ENCODE measurements around the gene SLMAP.
"Not testable (repeated sequence)": the region's sequence is repeated elsewhere in the genome, so short reads cannot be mapped to it uniquely, and the experiment has no call there.

Gene SLMAP

DNA sequence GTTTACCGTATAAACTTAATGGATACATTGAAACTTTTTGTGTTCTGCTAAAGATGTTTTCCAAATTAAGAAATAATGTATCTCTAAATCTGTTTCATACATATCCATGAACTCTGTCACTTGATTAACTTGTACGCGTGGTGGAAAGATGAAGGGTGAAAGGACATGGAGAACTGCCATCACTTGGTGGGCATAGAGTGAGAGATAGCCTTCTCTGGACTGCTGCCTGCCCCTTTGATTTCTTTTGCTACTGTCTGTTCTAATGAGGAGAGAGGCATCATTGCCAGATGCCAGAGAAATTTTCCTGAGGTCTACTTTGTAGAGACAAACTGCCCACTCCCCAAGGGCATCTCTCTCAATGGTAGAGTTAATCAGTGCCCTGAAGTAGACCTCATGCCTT, 120.5 kb downstream of the SLMAP start:
- Histone ChIP-seq H3K36me3 (ENCODE audit: insufficient read depth) (no peaks in the 10 kb centered on the region), H2AFZ (ENCODE audit: low read depth) (no peak overlapping the region), H3K4me2 (no peak overlapping the region)

DNA sequence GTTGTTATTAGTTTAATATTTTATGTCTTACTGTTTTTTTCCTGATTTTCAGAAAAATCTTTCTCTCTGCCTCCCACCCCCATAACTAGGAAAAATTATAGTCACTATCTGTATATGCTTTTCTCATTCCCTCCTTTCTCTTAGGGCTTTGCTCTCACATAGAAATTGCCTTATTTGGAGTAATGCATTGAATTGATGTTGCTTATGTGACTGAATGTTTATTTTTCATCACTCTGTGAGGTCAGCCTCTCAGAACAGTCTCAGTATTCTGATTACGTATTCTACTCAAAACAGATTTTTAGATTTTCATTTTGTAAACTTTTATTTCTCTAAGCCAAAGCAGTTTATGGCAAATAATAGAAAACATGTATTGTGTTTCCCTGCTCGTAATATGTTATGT, 121.0 kb downstream of the SLMAP start:
- H3K36me3 ChIP-seq (ENCODE audit: insufficient read depth): no peaks in the 10 kb centered on the region

More for the DNA sequence above, 120.5 kb downstream of the SLMAP start:
- TF ChIP-seq, protein P1, sequence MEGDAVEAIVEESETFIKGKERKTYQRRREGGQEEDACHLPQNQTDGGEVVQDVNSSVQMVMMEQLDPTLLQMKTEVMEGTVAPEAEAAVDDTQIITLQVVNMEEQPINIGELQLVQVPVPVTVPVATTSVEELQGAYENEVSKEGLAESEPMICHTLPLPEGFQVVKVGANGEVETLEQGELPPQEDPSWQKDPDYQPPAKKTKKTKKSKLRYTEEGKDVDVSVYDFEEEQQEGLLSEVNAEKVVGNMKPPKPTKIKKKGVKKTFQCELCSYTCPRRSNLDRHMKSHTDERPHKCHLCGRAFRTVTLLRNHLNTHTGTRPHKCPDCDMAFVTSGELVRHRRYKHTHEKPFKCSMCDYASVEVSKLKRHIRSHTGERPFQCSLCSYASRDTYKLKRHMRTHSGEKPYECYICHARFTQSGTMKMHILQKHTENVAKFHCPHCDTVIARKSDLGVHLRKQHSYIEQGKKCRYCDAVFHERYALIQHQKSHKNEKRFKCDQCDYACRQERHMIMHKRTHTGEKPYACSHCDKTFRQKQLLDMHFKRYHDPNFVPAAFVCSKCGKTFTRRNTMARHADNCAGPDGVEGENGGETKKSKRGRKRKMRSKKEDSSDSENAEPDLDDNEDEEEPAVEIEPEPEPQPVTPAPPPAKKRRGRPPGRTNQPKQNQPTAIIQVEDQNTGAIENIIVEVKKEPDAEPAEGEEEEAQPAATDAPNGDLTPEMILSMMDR (conservative IDR thresholded peaks at IDR 0.05; ENCODE audit: low read depth, low read length): no peak
- H3K4me1 ChIP-seq (ENCODE audit: low read depth, poor library complexity, severe bottlenecking): no peaks in the 10 kb centered on the region
- H3K79me2 ChIP-seq (ENCODE audit: insufficient read depth, low read depth): no peaks in the 10 kb centered on the region
- no peak overlapping the region for H3K27ac ChIP-seq
- no peak overlapping the region for H3K9ac ChIP-seq
- H4K20me1 ChIP-seq (ENCODE audit: insufficient read depth): no peaks in the 10 kb centered on the region
- no peaks in the 10 kb centered on the region for H3K27me3 ChIP-seq (ENCODE audit: insufficient read depth, low read depth)
- no peak overlapping the region for H3K4me3 ChIP-seq (IDR thresholded peaks at IDR 0.05; ENCODE audit: insufficient read depth, low read depth, low read length)

DNA sequence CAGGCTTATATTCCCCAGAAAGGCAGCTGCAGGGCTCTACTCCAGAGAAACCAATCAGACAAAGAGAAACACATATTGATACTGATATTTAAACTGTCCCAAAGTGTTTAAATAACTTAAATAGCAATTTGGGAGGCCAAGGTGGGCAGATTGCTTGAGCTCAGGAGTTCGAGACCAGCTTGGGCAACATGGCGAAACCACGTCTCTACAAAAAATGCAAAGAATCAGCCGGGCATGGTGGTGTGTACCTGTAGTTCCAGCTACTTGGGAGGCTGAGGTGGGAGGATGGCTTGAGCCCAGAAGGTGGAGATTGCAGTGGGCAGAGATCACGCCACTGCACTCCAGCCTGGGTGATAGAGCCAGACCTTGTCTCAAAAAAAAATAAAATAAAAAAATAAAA, 128.3 kb downstream of the SLMAP start:
- H3K9ac ChIP-seq; H3K27ac ChIP-seq; H3K4me1 ChIP-seq (ENCODE audit: low read depth, poor library complexity, severe bottlenecking); H3K4me2 ChIP-seq; H4K20me1 ChIP-seq (ENCODE audit: insufficient read depth); H3K36me3 ChIP-seq (ENCODE audit: insufficient read depth); H3K79me2 ChIP-seq (ENCODE audit: insufficient read depth, low read depth); H2AFZ ChIP-seq (ENCODE audit: low read depth); H3K4me3 ChIP-seq (IDR thresholded peaks at IDR 0.05; ENCODE audit: insufficient read depth, low read depth, low read length); H3K27me3 ChIP-seq (ENCODE audit: insufficient read depth, low read depth): not testable (repeated sequence)

More for the DNA sequence above, 121.0 kb downstream of the SLMAP start:
- no peaks in the 10 kb centered on the region for H3K4me1 ChIP-seq (ENCODE audit: low read depth, poor library complexity, severe bottlenecking)
- no peaks in the 10 kb centered on the region for H3K27me3 ChIP-seq (ENCODE audit: insufficient read depth, low read depth)
- H4K20me1 ChIP-seq (ENCODE audit: insufficient read depth): no peaks in the 10 kb centered on the region
- no peak overlapping the region for H3K27ac ChIP-seq
- H3K4me2 ChIP-seq: no peak overlapping the region
- TF ChIP-seq, protein P1 (conservative IDR thresholded peaks at IDR 0.05; ENCODE audit: low read depth, low read length): no peak
- no peak overlapping the region for H3K9ac ChIP-seq
- H2AFZ ChIP-seq (ENCODE audit: low read depth): no peak overlapping the region
- H3K4me3 ChIP-seq (IDR thresholded peaks at IDR 0.05; ENCODE audit: insufficient read depth, low read depth, low read length): no peak overlapping the region
- no peaks in the 10 kb centered on the region for H3K79me2 ChIP-seq (ENCODE audit: insufficient read depth, low read depth)

DNA sequence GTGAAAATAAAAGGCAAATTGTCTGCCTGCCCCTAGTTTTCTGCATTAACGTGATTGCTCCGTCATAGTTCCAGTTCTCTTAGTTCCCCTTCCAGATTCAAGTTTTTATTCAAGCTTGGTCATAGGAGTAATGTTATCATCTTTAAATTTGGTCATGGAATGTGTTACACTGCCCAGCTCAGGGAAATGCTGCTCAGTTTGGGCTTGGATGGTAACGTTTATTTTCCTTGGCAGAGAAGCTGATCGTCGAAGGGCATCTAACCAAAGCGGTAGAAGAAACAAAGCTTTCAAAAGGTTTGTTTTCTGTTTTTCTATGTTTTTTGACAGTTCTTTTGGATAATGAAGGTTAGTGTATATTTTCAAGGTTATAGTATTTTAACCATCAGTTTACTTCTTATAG, 133.7 kb downstream of the SLMAP start:
- H3K27me3 ChIP-seq (ENCODE audit: insufficient read depth, low read depth): no peaks in the 10 kb centered on the region
- no peak overlapping the region for H3K4me2 ChIP-seq
- no peak overlapping the region for H2AFZ ChIP-seq (ENCODE audit: low read depth)
- no peak overlapping the region for H3K27ac ChIP-seq
- H3K4me3 ChIP-seq (IDR thresholded peaks at IDR 0.05; ENCODE audit: insufficient read depth, low read depth, low read length): no peak overlapping the region
- H3K79me2 ChIP-seq (ENCODE audit: insufficient read depth, low read depth): no peaks in the 10 kb centered on the region
- H3K4me1 ChIP-seq (ENCODE audit: low read depth, poor library complexity, severe bottlenecking): peaks cover 10% of the 10 kb centered on the region
- H3K9ac ChIP-seq: no peak overlapping the region
- no peaks in the 10 kb centered on the region for H3K36me3 ChIP-seq (ENCODE audit: insufficient read depth)
- TF ChIP-seq, protein P1 (conservative IDR thresholded peaks at IDR 0.05; ENCODE audit: low read depth, low read length): no peak
- H4K20me1 ChIP-seq (ENCODE audit: insufficient read depth): no peaks in the 10 kb centered on the region

DNA sequence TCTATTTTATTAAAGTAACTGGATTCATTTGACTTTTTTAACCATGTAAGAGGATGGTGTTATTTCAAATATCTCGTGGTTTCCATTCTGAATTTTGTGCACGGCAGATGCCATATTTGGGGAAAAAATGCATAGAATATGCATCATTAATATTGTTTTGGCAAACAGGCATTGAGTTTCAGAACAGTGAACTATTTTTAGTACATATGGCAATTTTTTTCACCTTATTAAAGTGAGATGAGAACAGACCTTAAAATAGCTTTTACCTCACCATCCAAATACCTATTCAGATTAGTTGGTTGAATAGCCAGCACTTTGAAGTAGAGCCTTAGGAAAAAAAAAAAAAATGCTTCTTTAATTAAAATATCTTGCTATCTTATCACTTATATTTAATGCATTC, 134.8 kb downstream of the SLMAP start:
- Histone ChIP-seq H3K4me2 (no peak overlapping the region), H4K20me1 (ENCODE audit: insufficient read depth) (no peaks in the 10 kb centered on the region), H3K79me2 (ENCODE audit: insufficient read depth, low read depth) (no peaks in the 10 kb centered on the region), H3K36me3 (ENCODE audit: insufficient read depth) (no peaks in the 10 kb centered on the region), H2AFZ (ENCODE audit: low read depth) (no peak overlapping the region), H3K4me1 (ENCODE audit: low read depth, poor library complexity, severe bottlenecking) (peaks cover 10% of the 10 kb centered on the region), H3K4me3 (IDR thresholded peaks at IDR 0.05; ENCODE audit: insufficient read depth, low read depth, low read length) (no peak overlapping the region), H3K9ac (no peak overlapping the region), H3K27me3 (ENCODE audit: insufficient read depth, low read depth) (no peaks in the 10 kb centered on the region), H3K27ac (no peak overlapping the region)
- TF ChIP-seq, protein P1 (conservative IDR thresholded peaks at IDR 0.05; ENCODE audit: low read depth, low read length): no peak

Data from KMS-11 (cell line).